Naive B cell (primary cell): ENCODE measurements around the gene KIR3DL1. TPM values are rescaled to one million over a fixed set of nuclear protein-coding genes. Genes with fewer than 3 reads are reported as not detected.
A peak's percentile ranks its signal among the peaks of the same experiment; 100 is the strongest.
"Not testable (repeated sequence)": the region's sequence is repeated elsewhere in the genome, so short reads cannot be mapped to it uniquely, and the experiment has no call there.

Source experiments
- ATAC-seq, 2 donors: fragments of 150-1000 bp; cut with Tn5 transposase; 2 replicates each; pipeline ENCODE4 v1.10.0; 2021; ENCODE audit warnings: low read depth in 2 of 2, mild to moderate bottlenecking in 2 of 2, moderate library complexity in 2 of 2
- DNase-seq: peaks from one replicate; pipeline ENCODE4 v3.0.0; 2022
- H3K27ac Mint-ChIP-seq, 6 donors: one replicate each; pipeline ENCODE4 v1.8.0; 2020 to 2022; ENCODE audit warnings: mild to moderate bottlenecking in 6 of 6, mixed read lengths in 6 of 6, moderate library complexity in 5 of 6, inconsistent platforms in 2 of 6
- H3K27me3 Mint-ChIP-seq, 3 donors: one replicate each; pipeline ENCODE4 v1.8.0; 2021 to 2022; ENCODE audit warnings: mixed read lengths in 3 of 3, mild to moderate bottlenecking in 1 of 3
- H3K36me3 Mint-ChIP-seq, 2 donors: one replicate each; pipeline ENCODE4 v1.8.0; 2020 to 2022; ENCODE audit warnings: mixed read lengths in 2 of 2, inconsistent platforms in 1 of 2, mild to moderate bottlenecking in 1 of 2
- H3K4me1 Mint-ChIP-seq, 3 donors: one replicate each; pipeline ENCODE4 v1.8.0; 2020 to 2022; ENCODE audit warnings: mixed read lengths in 3 of 3, inconsistent platforms in 1 of 3, mild to moderate bottlenecking in 1 of 3, moderate library complexity in 1 of 3
- H3K4me3 Mint-ChIP-seq, 8 donors: one replicate each; pipeline ENCODE4 v1.8.0; 2020 to 2022; ENCODE audit warnings: mild to moderate bottlenecking in 8 of 8, mixed read lengths in 8 of 8, moderate library complexity in 8 of 8, inconsistent platforms in 2 of 8
- H3K9me3 Mint-ChIP-seq, 7 donors: one replicate each; pipeline ENCODE4 v1.8.0; 2020 to 2022; ENCODE audit warnings: mixed read lengths in 7 of 7, mild to moderate bottlenecking in 5 of 7, inconsistent platforms in 2 of 7, moderate library complexity in 1 of 7
- polyA plus RNA-seq, 6 donors: library from polyadenylated mRNA; unstranded; fragments of 300-500 nt; fragmentation: Illumina TruSeq; gene quantifications; one replicate each; pipeline ENCODE4 v1.2.3, GENCODE V29; 2021; ENCODE audit warnings: low read depth in 6 of 6

The KIR3DL1 gene
- polyA plus RNA-seq, 6 donors from 2014 or later, result 0.26 to 0.53 TPM; not detected in 4

DNA sequence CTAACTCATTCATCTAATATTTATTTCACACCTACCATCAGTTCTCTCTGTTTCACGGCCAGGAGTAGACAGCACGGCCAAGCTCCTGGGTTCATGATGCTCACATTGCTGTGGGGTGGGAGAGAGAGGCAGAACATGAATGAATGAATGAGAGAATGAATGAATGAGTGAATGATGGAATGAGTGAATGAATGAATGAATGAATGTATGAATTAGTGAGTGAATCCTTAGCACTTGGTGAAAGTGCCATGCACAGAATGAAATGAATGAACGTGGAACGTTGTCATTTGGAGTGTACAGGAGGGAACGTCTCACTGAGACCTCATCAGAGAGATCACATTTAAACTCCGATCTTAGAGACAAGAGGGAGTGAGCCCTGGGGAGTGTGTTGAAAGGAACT lies 24.8 kb upstream of the KIR3DL1 start:
- H3K36me3 Mint-ChIP-seq, result no peaks in the 10 kb centered on the region
- H3K9me3 Mint-ChIP-seq, result peaks cover 0 to 4% (median 0%) of the 10 kb centered on the region in 7 donors
- peak overlapping the region in 1 of 6 donors; percentile 50 for H3K27ac Mint-ChIP-seq
- no peak for ATAC-seq
- no peak for DNase-seq
- H3K4me1 Mint-ChIP-seq, result peaks cover 14 to 30% (median 20%) of the 10 kb centered on the region in 3 donors
- H3K4me3 Mint-ChIP-seq, result peak overlapping the region in 3 of 8 donors; percentile 5 to 64 (median 49)
- H3K27me3 Mint-ChIP-seq, result peaks cover 7 to 24% (median 21%) of the 10 kb centered on the region in 3 donors

DNA sequence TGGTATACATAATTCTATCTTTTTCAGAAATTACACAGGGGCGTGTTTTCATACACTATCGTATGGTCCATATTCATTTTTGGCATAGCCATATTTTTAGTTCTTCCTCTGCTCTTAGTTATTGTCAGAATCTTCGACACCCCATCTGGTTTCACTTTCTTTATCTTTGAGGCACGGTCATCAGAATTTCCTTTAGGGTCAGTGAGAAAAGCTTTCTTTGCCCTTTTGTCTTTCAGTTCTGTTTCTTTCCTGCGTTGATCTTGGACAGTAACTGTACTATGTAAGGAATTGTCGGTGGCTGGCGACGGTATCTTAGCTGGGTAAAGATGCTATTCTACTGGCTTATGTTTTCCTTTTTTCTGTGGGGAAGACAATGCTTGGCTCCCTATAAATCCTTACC lies 23.5 kb upstream of the KIR3DL1 start:
- H3K4me3 Mint-ChIP-seq, result peak overlapping the region; percentile 70 to 81 (median 75)
- no peaks in the 10 kb centered on the region for H3K36me3 Mint-ChIP-seq
- peaks cover 8 to 21% (median 20%) of the 10 kb centered on the region in 3 donors for H3K27me3 Mint-ChIP-seq
- DNase-seq (no peak), ATAC-seq (no peak)
- H3K9me3 Mint-ChIP-seq, result no peaks in the 10 kb centered on the region
- peak overlapping the region in 4 of 6 donors; percentile 46 to 73 (median 60) for H3K27ac Mint-ChIP-seq
- peaks cover 11 to 30% (median 20%) of the 10 kb centered on the region in 3 donors for H3K4me1 Mint-ChIP-seq

DNA sequence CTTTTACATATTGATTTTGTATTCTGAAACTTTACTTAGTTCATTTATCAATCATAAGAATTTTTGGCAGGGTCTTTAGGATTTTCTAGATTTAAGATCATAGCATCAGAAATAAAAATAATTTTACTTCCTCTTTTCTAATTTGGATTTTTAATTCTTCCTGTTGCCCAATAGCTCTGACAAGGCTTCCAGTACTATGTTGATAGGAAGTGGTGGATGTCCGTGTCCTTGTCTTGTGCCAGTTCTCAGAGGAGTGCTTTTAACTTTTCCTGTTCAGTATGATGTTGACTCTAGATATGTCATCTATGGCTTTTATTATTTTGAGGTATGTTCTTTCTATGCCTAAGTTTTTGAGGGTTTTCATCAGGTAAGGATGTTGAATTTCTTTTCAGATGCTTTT lies 20.5 kb upstream of the KIR3DL1 start:
- DNase-seq (no peak), ATAC-seq (no peak)
- no peaks in the 10 kb centered on the region for H3K36me3 Mint-ChIP-seq
- H3K27ac Mint-ChIP-seq, result peak overlapping the region in 1 of 6 donors; percentile 3
- H3K9me3 Mint-ChIP-seq, result peaks cover 0 to 10% (median 0%) of the 10 kb centered on the region in 7 donors
- peaks cover 7 to 25% (median 15%) of the 10 kb centered on the region in 3 donors for H3K27me3 Mint-ChIP-seq
- peaks cover 11 to 30% (median 20%) of the 10 kb centered on the region in 3 donors for H3K4me1 Mint-ChIP-seq
- H3K4me3 Mint-ChIP-seq, result no peak overlapping the region

DNA sequence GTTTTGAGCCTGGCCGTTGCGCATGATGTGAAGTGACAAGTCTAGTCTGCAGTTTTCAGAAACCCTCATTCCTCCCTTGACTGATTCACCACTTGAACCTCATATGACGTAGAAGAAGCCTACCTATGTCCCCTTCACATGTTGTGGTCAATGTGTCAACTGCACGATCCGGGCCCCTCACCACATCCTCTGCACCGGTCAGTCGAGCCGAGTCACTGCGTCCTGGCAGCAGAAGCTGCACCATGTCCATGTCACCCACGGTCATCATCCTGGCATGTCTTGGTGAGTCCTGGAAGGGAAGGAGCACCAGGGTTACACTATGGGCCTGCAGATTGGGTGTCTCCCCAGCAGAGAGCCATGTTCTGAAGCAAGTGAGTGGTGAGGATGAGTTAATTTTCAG lies 12.9 kb upstream of the KIR3DL1 start, which contains the start of gene KIR2DL4:
Gene KIR2DL4 (plus strand): TSS at position 201 of the 400 bp plus-strand sequence. CDS start 42 bp downstream, at position 243.
- H3K36me3 Mint-ChIP-seq, result no peaks in the 10 kb centered on the region
- no peaks in the 10 kb centered on the region for H3K4me1 Mint-ChIP-seq
- no peak within 1 kb of the TSS for H3K4me3 Mint-ChIP-seq
- H3K27me3 Mint-ChIP-seq, result peaks cover 40 to 47% (median 41%) of the 10 kb centered on the region in 3 donors
- ATAC-seq, result no peak
- H3K9me3 Mint-ChIP-seq, result peaks cover 0 to 10% (median 3%) of the 10 kb centered on the region in 7 donors
- no peak for DNase-seq
- peak within 1 kb of the TSS in 1 of 6 donors; percentile 53 for H3K27ac Mint-ChIP-seq

DNA sequence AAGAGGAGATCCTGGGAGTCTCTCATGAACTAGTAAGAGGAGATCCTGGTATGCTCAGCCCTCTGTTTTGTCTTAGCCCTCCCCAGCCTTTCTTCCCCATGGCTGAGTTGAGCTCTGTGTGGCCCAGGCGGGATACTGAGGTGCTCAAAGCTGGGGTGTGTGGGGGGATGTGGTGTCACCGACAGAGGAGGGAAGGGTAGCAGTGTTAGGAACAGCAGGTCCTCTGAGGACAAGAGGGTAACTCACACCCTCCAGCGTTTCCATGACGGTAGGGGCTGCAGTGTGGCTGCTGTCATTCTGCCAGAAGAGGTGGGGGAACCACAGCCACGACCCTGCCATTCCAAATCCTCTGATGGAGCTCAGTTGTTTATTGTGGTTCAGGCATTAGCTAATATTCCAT lies 12.2 kb upstream of the KIR3DL1 start:
- Mint-ChIP-seq H3K36me3 (no peaks in the 10 kb centered on the region), H3K27ac (no peak overlapping the region), H3K4me1 (no peaks in the 10 kb centered on the region), H3K27me3 (peaks cover 42 to 46% (median 44%) of the 10 kb centered on the region in 3 donors), H3K4me3 (no peak overlapping the region), H3K9me3 (peaks cover 0 to 7% (median 3%) of the 10 kb centered on the region in 7 donors)
- ATAC-seq (no peak), DNase-seq (no peak)

DNA sequence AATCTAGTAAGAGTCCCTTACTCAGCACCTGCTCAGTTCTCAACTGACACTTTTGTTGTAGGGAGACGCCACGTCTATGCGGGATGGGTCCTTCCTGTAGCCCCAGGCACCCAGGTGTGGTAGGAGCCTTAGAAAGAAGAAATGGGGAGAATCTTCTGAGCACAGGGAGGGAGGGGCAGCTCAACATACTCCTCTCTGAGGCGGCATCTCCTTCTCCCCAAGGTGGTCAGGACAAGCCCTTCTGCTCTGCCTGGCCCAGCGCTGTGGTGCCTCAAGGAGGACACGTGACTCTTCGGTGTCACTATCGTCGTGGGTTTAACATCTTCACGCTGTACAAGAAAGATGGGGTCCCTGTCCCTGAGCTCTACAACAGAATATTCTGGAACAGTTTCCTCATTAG lies 11.7 kb upstream of the KIR3DL1 start:
- peaks cover 0 to 5% (median 1%) of the 10 kb centered on the region in 7 donors for H3K9me3 Mint-ChIP-seq
- no peak for ATAC-seq
- peaks cover 41 to 45% (median 44%) of the 10 kb centered on the region in 3 donors for H3K27me3 Mint-ChIP-seq
- no peaks in the 10 kb centered on the region for H3K4me1 Mint-ChIP-seq
- DNase-seq, result no peak
- H3K36me3 Mint-ChIP-seq, result no peaks in the 10 kb centered on the region
- no peak overlapping the region for H3K4me3 Mint-ChIP-seq
- no peak overlapping the region for H3K27ac Mint-ChIP-seq

DNA sequence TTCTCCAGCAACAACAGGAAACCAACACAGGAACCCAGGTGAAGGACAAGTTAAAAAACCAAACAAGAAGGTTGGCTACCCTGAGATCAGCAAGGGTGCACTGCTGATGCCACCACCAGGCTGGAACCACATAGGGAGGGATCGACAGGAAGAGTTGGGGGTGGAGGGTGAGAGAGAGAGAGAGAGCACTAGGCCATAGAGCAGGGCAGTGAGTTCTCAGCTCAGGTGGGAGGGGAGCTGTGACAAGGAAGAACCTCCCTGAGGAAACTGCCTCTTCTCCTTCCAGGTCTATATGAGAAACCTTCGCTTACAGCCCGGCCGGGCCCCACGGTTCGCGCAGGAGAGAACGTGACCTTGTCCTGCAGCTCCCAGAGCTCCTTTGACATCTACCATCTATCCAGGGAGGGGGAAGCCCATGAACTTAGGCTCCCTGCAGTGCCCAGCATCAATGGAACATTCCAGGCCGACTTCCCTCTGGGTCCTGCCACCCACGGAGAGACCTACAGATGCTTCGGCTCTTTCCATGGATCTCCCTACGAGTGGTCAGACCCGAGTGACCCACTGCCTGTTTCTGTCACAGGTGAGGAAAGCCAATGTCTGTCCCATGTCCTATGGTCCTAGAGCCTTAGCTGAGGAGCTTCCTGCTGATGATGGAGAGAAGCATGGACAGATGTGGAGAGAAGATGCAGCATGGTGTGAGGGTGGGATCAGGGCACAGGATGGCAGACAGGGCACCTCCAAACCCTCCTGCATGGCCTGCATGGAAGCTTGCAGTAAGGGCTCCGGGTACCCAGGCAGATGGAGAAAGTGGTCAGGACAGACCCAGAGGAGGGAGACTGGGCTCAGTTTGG lies 10.4 kb upstream of the KIR3DL1 start:
- ATAC-seq (no peak), DNase-seq (no peak)
- no peak overlapping the region for H3K4me3 Mint-ChIP-seq
- no peaks in the 10 kb centered on the region for H3K36me3 Mint-ChIP-seq
- H3K9me3 Mint-ChIP-seq, result peaks cover 0 to 7% (median 4%) of the 10 kb centered on the region in 7 donors
- H3K27me3 Mint-ChIP-seq, result peaks cover 46 to 57% (median 46%) of the 10 kb centered on the region in 3 donors
- no peaks in the 10 kb centered on the region for H3K4me1 Mint-ChIP-seq
- H3K27ac Mint-ChIP-seq, result no peak overlapping the region

DNA sequence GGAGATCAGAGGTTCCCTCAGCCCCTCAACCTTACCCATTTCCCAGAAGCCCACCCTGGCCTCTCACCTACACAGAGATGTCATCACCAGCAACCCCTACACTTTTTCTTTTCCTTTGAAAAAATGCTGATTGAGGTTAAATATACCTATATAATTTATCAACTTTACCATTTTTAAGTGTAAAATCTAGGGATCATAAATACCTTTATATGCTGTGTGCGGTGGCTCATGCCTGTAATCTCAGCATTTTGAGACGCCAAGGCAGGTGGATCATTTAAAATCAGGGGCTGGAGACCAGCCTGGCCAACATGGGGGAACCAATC lies 9.8 kb upstream of the KIR3DL1 start:
- Mint-ChIP-seq H3K4me3 (no peak overlapping the region), H3K4me1 (no peaks in the 10 kb centered on the region), H3K36me3 (no peaks in the 10 kb centered on the region), H3K27ac (no peak overlapping the region), H3K9me3 (peaks cover 0 to 12% (median 4%) of the 10 kb centered on the region in 7 donors), H3K27me3 (peaks cover 41 to 60% (median 42%) of the 10 kb centered on the region in 3 donors)
- no peak for ATAC-seq
- DNase-seq, result no peak

DNA sequence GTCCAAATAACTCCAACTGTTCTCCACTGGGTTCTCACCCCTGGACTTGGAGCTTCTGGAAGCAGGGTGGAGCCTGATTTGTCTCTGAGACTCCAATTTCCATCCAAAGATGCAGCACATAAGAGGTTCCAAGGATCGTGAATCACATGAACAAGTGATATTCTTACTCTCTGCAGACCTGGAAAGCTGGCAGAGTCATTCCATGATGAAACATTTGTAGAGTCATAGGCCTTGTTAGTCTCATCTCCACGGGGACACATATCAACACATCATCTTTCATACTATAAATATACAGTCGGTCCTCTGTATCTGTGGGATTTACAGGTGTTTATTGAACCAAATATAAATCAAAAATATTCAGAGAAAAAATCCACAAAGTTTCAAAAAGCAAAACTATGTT lies 1.7 kb upstream of the KIR3DL1 start:
- H3K4me1 Mint-ChIP-seq, ATAC-seq, H3K27ac Mint-ChIP-seq, H3K36me3 Mint-ChIP-seq, H3K4me3 Mint-ChIP-seq, DNase-seq: not testable (repeated sequence)
- peaks cover 0 to 25% (median 10%) of the 10 kb centered on the region in 7 donors for H3K9me3 Mint-ChIP-seq
- peaks cover 25 to 45% (median 33%) of the 10 kb centered on the region in 3 donors for H3K27me3 Mint-ChIP-seq

DNA sequence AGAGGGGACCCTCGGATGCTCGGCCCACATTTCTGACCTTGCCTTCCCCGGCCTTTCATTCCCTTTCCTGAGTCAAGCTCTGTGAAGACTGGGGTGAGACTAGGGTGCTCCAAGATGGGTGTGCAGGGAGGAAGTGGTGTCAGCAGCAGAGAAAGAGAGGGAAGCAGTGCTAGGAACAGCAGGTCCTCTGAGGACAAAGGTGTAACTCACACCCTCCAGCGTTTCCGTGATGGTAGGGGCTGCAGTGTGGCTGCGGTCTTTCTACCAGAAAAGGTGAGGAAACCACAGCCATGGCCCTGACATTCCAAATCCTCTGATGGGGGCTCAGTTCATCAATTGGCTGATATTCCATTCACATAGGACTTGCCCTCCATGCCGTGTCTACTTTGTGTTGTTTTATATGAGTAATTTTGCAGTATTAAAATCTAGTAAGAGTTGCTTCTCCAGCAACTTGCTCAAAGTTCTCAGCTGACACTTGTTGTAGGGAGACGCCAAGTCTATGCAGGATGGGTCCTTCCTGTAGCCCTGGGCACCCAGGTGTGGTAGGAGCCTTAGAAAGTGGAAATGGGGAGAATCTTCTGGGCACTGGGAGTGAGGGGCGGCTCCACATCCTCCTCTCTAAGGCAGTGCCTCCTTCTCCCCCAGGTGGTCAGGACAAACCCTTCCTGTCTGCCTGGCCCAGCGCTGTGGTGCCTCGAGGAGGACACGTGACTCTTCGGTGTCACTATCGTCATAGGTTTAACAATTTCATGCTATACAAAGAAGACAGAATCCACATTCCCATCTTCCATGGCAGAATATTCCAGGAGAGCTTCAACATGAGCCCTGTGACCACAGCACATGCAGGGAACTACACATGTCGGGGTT lies 1.6 kb downstream of the KIR3DL1 start:
- H3K27ac Mint-ChIP-seq, result no peak overlapping the region
- H3K36me3 Mint-ChIP-seq, result no peaks in the 10 kb centered on the region
- peaks cover 27 to 42% (median 29%) of the 10 kb centered on the region in 3 donors for H3K27me3 Mint-ChIP-seq
- no peak overlapping the region for H3K4me3 Mint-ChIP-seq
- DNase-seq (no peak), ATAC-seq (no peak)
- H3K9me3 Mint-ChIP-seq, result peaks cover 0 to 2% (median 0%) of the 10 kb centered on the region in 7 donors
- no peaks in the 10 kb centered on the region for H3K4me1 Mint-ChIP-seq

DNA sequence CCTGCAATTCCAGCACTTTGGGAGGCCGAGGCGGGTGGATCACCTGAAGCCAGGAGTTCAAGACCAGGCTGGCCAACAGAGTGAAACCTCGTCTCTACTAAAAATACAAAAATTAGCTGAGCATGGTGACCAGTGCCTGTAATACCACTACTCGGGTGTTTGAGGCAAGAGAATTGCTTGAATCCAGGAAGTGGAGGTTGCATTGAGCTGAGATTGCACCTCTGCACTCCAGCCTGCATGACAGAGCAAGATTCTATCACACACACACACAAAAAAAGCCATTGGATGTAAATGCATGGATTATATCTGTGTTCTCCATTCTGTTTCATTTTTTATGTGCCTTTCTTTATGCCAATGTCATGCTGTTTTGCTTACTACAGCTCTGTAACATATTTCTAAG lies 8.1 kb downstream of the KIR3DL1 start:
- not testable (repeated sequence) for ATAC-seq, H3K4me1 Mint-ChIP-seq, H3K27ac Mint-ChIP-seq, H3K4me3 Mint-ChIP-seq, H3K36me3 Mint-ChIP-seq, DNase-seq, H3K9me3 Mint-ChIP-seq
- H3K27me3 Mint-ChIP-seq, result peaks cover 21 to 38% (median 36%) of the 10 kb centered on the region in 3 donors

DNA sequence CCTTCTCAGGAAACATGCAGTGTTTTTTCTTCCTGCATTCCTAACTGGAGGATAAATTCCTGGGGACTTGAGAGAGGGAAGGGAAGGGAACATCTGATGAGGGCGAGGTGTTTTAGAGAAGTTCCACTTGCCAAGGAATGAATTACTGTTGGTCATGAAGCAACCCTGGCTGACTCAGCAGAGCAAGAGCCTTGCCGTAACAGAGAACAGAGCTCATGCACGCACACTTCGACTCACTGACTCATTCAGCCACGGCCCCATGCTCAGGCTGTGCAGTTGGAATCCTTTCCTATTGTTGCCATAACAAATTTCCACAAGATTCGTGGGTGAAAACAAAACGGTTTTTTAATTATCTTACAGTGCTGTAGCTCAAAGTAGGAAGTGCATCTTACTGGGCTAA lies 9.1 kb downstream of the KIR3DL1 start:
- not testable (repeated sequence) for DNase-seq, H3K27ac Mint-ChIP-seq, H3K36me3 Mint-ChIP-seq, H3K4me1 Mint-ChIP-seq, H3K9me3 Mint-ChIP-seq, H3K4me3 Mint-ChIP-seq, ATAC-seq
- H3K27me3 Mint-ChIP-seq, result peaks cover 14 to 40% (median 34%) of the 10 kb centered on the region in 3 donors

DNA sequence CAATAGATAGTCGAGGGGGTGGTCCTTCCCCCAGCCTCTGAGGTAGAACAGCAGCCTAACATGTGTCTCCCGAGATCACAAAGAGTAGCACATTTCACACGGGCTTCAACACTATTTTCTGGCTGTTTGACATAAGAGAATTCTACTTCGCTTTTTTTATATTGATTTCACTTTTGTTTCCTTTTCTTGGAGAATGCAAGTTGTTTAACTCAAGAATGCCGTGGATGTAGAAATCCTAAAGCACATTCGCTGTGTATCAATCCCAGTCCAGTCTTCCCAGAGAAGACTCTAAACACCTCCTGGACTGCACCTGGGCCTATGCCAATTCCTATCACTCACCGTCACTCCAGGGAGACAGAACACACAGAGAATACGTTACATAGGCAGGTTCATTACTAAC lies 11.8 kb downstream of the KIR3DL1 start:
- not testable (repeated sequence) for H3K4me1 Mint-ChIP-seq, H3K4me3 Mint-ChIP-seq, DNase-seq, ATAC-seq, H3K36me3 Mint-ChIP-seq, H3K27ac Mint-ChIP-seq, H3K9me3 Mint-ChIP-seq
- peaks cover 7 to 39% (median 27%) of the 10 kb centered on the region in 3 donors for H3K27me3 Mint-ChIP-seq
